ENCODE measurements around the gene FPGT. TPM values are rescaled to one million over a fixed set of nuclear protein-coding genes. Genes with fewer than 3 reads are reported as not detected.

The FPGT gene
- total RNA-seq, 1 donor = 32.1 TPM

DNA sequence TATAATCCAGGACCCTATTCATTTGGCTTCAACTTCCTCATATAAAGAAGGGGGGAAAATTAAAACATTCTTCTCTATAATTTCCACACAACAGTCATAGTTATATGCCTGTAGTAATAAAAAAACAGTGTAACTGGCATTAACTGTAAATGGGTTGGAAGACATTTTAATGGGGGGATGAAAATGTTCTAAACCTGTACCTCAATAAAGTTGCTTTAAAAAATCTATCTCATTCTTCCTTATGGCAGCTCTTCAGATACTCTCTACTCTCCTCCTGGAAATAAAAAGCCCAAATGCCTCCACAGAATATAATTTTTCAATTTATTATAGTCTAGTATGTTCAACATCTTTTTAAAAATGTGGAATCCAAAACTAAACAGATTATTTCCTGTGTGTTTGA is 2.7 kb upstream of the FPGT start:
- H3K4me3 ChIP-seq (ENCODE audit: low read depth, low read length) = no peak overlapping the region
- TF ChIP-seq, protein P1, sequence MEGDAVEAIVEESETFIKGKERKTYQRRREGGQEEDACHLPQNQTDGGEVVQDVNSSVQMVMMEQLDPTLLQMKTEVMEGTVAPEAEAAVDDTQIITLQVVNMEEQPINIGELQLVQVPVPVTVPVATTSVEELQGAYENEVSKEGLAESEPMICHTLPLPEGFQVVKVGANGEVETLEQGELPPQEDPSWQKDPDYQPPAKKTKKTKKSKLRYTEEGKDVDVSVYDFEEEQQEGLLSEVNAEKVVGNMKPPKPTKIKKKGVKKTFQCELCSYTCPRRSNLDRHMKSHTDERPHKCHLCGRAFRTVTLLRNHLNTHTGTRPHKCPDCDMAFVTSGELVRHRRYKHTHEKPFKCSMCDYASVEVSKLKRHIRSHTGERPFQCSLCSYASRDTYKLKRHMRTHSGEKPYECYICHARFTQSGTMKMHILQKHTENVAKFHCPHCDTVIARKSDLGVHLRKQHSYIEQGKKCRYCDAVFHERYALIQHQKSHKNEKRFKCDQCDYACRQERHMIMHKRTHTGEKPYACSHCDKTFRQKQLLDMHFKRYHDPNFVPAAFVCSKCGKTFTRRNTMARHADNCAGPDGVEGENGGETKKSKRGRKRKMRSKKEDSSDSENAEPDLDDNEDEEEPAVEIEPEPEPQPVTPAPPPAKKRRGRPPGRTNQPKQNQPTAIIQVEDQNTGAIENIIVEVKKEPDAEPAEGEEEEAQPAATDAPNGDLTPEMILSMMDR (IDR thresholded peaks at IDR 0.05; ENCODE audit: insufficient read depth, low read length) = no peak
- DNase-seq (ENCODE audit: low read depth) = no peak

DNA sequence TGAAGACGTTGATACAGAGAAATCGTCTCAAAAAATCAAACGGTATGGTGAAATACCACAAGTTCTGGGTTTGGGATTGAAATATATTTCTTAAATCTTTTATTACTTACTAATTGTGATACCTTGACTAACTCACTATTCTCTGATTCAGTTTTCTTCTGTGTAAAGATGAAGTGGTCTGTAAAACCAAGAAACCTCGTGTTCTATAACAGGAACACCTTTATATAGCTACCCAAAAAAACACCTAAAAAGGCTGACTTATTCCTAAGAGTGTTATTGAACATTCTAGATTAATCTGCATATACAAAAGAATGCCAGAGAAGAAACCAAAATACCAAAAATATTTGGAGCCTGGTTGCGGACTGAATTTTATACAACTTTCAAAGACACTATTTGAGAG is 787 bp upstream of the FPGT start:
- peak overlapping the region; percentile 72 for H3K4me3 ChIP-seq (ENCODE audit: low read depth, low read length)
- DNase-seq (ENCODE audit: low read depth) = no peak
- TF ChIP-seq, protein P1 (IDR thresholded peaks at IDR 0.05; ENCODE audit: insufficient read depth, low read length) = no peak

GRCh38 chr1:74199504-74199903 is 1.5 kb downstream of the FPGT start:
- H3K4me3 ChIP-seq (ENCODE audit: low read depth, low read length) = no peak overlapping the region
- no peak for DNase-seq (ENCODE audit: low read depth)
- TF ChIP-seq, protein P1 (IDR thresholded peaks at IDR 0.05; ENCODE audit: insufficient read depth, low read length) = no peak

DNA sequence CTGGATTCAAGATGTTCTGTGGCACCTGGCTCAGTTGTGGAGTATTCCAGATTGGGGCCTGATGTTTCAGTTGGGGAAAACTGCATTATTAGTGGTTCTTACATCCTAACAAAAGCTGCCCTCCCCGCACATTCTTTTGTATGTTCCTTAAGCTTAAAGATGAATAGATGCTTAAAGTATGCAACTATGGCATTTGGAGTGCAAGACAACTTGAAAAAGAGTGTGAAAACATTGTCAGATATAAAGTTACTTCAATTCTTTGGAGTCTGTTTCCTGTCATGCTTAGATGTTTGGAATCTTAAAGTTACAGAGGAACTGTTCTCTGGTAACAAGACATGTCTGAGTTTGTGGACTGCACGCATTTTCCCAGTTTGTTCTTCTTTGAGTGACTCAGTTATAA is 7.2 kb downstream of the FPGT start:
- peak; percentile 29 for DNase-seq (ENCODE audit: low read depth)
- H3K4me3 ChIP-seq (ENCODE audit: low read depth, low read length) = no peak overlapping the region

GRCh38 chr1:74215229-74215628 is 17.2 kb downstream of the FPGT start:
- TF ChIP-seq, protein P1 (IDR thresholded peaks at IDR 0.05; ENCODE audit: insufficient read depth, low read length) = no peak
- no peak overlapping the region for H3K4me3 ChIP-seq (ENCODE audit: low read depth, low read length)
- DNase-seq (ENCODE audit: low read depth) = no peak

More for the DNA sequence above, 7.2 kb downstream of the FPGT start:
- TF ChIP-seq, protein P1 (IDR thresholded peaks at IDR 0.05; ENCODE audit: insufficient read depth, low read length) = no peak

GRCh38 chr1:74222701-74223100 is 24.7 kb downstream of the FPGT start:
- TF ChIP-seq, protein P1 (IDR thresholded peaks at IDR 0.05; ENCODE audit: insufficient read depth, low read length) = no peak
- DNase-seq (ENCODE audit: low read depth) = peak; percentile 5
- H3K4me3 ChIP-seq (ENCODE audit: low read depth, low read length) = no peak overlapping the region

DNA sequence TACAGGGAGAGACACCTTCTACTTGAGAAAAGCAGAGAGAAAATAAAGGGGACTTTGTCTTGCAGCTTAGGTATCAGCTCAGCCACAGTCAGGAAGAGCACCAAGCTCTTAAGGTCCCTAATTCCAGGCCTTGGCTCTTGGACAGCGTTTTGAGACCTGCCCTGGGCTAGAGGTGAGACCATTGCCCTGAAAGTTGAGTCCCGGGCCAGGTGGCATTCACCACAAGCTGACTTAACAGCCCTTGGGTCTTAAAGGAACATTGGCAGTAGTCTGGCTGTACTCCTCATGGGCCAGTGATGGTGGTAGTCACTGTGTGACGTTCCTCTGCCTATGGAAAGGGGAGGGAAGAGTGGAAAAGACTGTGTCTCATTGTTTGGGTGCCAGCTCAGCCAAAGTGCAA is 25.4 kb downstream of the FPGT start:
- TF ChIP-seq, protein P1 (IDR thresholded peaks at IDR 0.05; ENCODE audit: insufficient read depth, low read length) = no peak
- DNase-seq (ENCODE audit: low read depth) = no peak
- H3K4me3 ChIP-seq (ENCODE audit: low read depth, low read length) = no peak overlapping the region
